GM21529 (cell line): Measurements from ENCODE around the gene ACSS3.

Source experiments
- ATAC-seq: cut with Tn5 transposase; IDR thresholded peaks from one replicate; pipeline ENCODE4 v1.9.1; 2021; ENCODE audit not compliant: unreplicated experiment

ACSS3 gene

GRCh38 chr12:81221681-81222080, 143.8 kb downstream of the ACSS3 start:
- ATAC-seq, result no peak

GRCh38 chr12:81222846-81223592, 145.1 kb downstream of the ACSS3 start:
- ATAC-seq, result no peak

GRCh38 chr12:81224626-81225025, 146.7 kb downstream of the ACSS3 start:
- no peak for ATAC-seq

GRCh38 chr12:81229759-81230158, 151.9 kb downstream of the ACSS3 start:
- no peak for ATAC-seq

- ATAC-seq, result no peak
These were observed 153.9 kb downstream of the ACSS3 start for GRCh38 chr12:81231574-81232368.

- no peak for ATAC-seq
These were observed 167.6 kb downstream of the ACSS3 start for GRCh38 chr12:81245458-81245857.

- ATAC-seq, result no peak
These were observed 168.2 kb downstream of the ACSS3 start for GRCh38 chr12:81245907-81246570.

- no peak for ATAC-seq
These were observed 172.1 kb downstream of the ACSS3 start for GRCh38 chr12:81249976-81250375.

- no peak for ATAC-seq
These were observed 174.3 kb downstream of the ACSS3 start for GRCh38 chr12:81252228-81252627.

GRCh38 chr12:81253360-81253759, 175.5 kb downstream of the ACSS3 start:
- ATAC-seq, result no peak

GRCh38 chr12:81255456-81255855, 177.6 kb downstream of the ACSS3 start:
- no peak for ATAC-seq

GRCh38 chr12:81255947-81256346, 178.1 kb downstream of the ACSS3 start:
- ATAC-seq, result no peak

GRCh38 chr12:81257947-81258551, 180.2 kb downstream of the ACSS3 start:
- ATAC-seq, result no peak

GRCh38 chr12:81259360-81259759, 181.5 kb downstream of the ACSS3 start:
- ATAC-seq, result no peak

- no peak for ATAC-seq
These were observed 183.8 kb downstream of the ACSS3 start for GRCh38 chr12:81261508-81262207.

- no peak for ATAC-seq
These were observed 185.2 kb downstream of the ACSS3 start for GRCh38 chr12:81263072-81263471.

GRCh38 chr12:81270385-81270784, 192.5 kb downstream of the ACSS3 start:
- ATAC-seq, result no peak

GRCh38 chr12:81274637-81275529, 197.0 kb downstream of the ACSS3 start:
- ATAC-seq, result no peak

- ATAC-seq, result no peak
These were observed 206.3 kb downstream of the ACSS3 start for GRCh38 chr12:81284137-81284536.

- ATAC-seq, result no peak
These were observed 210.8 kb downstream of the ACSS3 start for GRCh38 chr12:81288651-81289050.
